Activated naive CD8-positive, alpha-beta T cell (primary cell): ENCODE measurements around the gene IP6K3.

ENCODE experiments used
- H3K27ac Mint-ChIP-seq: one replicate; pipeline ENCODE4 v1.8.0; 2021; ENCODE audit warnings: mixed read lengths
- H3K27me3 Mint-ChIP-seq: one replicate; pipeline ENCODE4 v1.8.0; 2021; ENCODE audit warnings: mixed read lengths
- H3K36me3 Mint-ChIP-seq: one replicate; pipeline ENCODE4 v1.8.0; 2021; ENCODE audit warnings: mixed read lengths
- H3K4me1 Mint-ChIP-seq: one replicate; pipeline ENCODE4 v1.8.0; 2021; ENCODE audit warnings: low read depth, mixed read lengths
- H3K4me3 Mint-ChIP-seq: one replicate; pipeline ENCODE4 v1.8.0; 2021; ENCODE audit warnings: mild to moderate bottlenecking, mixed read lengths
- H3K9me3 Mint-ChIP-seq: one replicate; pipeline ENCODE4 v1.8.0; 2021; ENCODE audit warnings: low read depth, mixed read lengths

The IP6K3 gene

DNA sequence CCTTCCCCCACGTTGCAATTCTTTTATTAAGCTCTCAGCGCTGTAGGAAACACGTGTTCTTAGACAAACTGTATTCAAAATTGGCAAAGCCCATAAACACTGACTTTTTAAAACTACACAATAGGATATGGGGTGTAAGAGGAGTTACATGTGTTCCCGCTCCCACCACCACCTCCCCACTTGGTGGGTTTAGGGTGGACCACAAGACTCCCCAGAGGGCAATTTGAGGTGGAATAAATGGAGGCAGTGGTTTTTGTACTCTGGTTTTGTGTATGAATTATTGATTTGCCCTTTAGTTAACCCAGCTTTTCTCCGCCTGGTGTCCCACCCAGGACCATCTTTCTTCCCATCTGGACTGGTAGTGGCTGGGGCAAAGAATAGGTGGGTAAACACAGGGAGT lies 38.9 kb downstream of the IP6K3 start:
- H3K27ac Mint-ChIP-seq = no peak overlapping the region
- no peak overlapping the region for H3K4me3 Mint-ChIP-seq

GRCh38 chr6:33705955-33706725 lies 40.6 kb downstream of the IP6K3 start:
- Mint-ChIP-seq H3K9me3 (no peaks in the 10 kb centered on the region), H3K4me3 (no peak overlapping the region), H3K27ac (peak overlapping the region; percentile 61), H3K4me1 (peaks cover 33% of the 10 kb centered on the region), H3K27me3 (no peaks in the 10 kb centered on the region), H3K36me3 (peaks cover 17% of the 10 kb centered on the region)

More for the DNA sequence above, 38.9 kb downstream of the IP6K3 start:
- peaks cover 37% of the 10 kb centered on the region for H3K4me1 Mint-ChIP-seq
- H3K36me3 Mint-ChIP-seq = peaks cover 17% of the 10 kb centered on the region
- no peaks in the 10 kb centered on the region for H3K27me3 Mint-ChIP-seq
- no peaks in the 10 kb centered on the region for H3K9me3 Mint-ChIP-seq

GRCh38 chr6:33705268-33705885 lies 41.3 kb downstream of the IP6K3 start:
- Mint-ChIP-seq H3K9me3 (no peaks in the 10 kb centered on the region), H3K4me3 (no peak overlapping the region), H3K27ac (no peak overlapping the region), H3K36me3 (peaks cover 16% of the 10 kb centered on the region), H3K27me3 (no peaks in the 10 kb centered on the region), H3K4me1 (peaks cover 28% of the 10 kb centered on the region)

- no peak overlapping the region for H3K4me3 Mint-ChIP-seq
- no peaks in the 10 kb centered on the region for H3K9me3 Mint-ChIP-seq
- no peak overlapping the region for H3K27ac Mint-ChIP-seq
- no peaks in the 10 kb centered on the region for H3K27me3 Mint-ChIP-seq
- peaks cover 10% of the 10 kb centered on the region for H3K36me3 Mint-ChIP-seq
- peaks cover 24% of the 10 kb centered on the region for H3K4me1 Mint-ChIP-seq
Measured at GRCh38 chr6:33704215-33705066, 42.3 kb downstream of the IP6K3 start.

DNA sequence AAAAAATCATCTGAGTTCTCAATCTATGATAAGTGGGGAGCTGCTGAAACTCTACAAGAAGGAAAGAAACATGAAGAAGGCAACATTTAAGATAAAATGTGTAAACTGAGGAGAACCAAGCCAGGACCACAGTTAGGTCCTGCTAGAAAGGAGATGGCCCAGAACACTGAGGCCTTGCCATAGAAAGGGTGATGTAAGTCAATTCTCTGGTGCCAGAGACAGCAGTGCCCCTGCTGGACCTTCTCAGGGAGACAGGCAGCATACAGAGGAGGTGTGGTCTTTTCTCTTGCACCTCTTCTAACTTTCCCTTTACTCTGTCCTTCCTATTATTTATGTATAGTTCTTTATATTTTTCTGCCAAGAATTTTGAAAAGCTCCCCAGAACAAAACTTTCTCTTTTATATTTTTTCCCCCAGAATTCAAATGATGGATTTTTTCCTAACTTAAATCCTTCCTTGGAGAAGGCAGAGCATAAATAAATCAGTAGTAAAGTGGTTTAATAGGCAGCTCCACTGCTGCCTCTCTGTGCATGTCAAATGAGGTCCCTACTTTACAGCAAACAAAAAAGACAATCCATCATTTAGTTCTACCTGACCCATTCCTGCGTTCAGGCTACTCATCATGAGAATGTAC lies 44.2 kb downstream of the IP6K3 start:
- H3K36me3 Mint-ChIP-seq = peaks cover 8% of the 10 kb centered on the region
- H3K4me1 Mint-ChIP-seq = peaks cover 20% of the 10 kb centered on the region
- H3K27me3 Mint-ChIP-seq = no peaks in the 10 kb centered on the region
- H3K27ac Mint-ChIP-seq = no peak overlapping the region
- H3K9me3 Mint-ChIP-seq = no peaks in the 10 kb centered on the region
- H3K4me3 Mint-ChIP-seq = no peak overlapping the region

GRCh38 chr6:33700391-33701050 lies 46.2 kb downstream of the IP6K3 start:
- no peaks in the 10 kb centered on the region for H3K9me3 Mint-ChIP-seq
- peaks cover 9% of the 10 kb centered on the region for H3K36me3 Mint-ChIP-seq
- H3K4me3 Mint-ChIP-seq = no peak overlapping the region
- peak overlapping the region; percentile 46 for H3K27ac Mint-ChIP-seq
- no peaks in the 10 kb centered on the region for H3K27me3 Mint-ChIP-seq
- peaks cover 38% of the 10 kb centered on the region for H3K4me1 Mint-ChIP-seq

GRCh38 chr6:33699739-33700138 lies 47.0 kb downstream of the IP6K3 start:
- Mint-ChIP-seq H3K4me3 (no peak overlapping the region), H3K27ac (peak overlapping the region; percentile 46), H3K36me3 (peaks cover 9% of the 10 kb centered on the region), H3K27me3 (no peaks in the 10 kb centered on the region), H3K9me3 (no peaks in the 10 kb centered on the region), H3K4me1 (peaks cover 46% of the 10 kb centered on the region)

DNA sequence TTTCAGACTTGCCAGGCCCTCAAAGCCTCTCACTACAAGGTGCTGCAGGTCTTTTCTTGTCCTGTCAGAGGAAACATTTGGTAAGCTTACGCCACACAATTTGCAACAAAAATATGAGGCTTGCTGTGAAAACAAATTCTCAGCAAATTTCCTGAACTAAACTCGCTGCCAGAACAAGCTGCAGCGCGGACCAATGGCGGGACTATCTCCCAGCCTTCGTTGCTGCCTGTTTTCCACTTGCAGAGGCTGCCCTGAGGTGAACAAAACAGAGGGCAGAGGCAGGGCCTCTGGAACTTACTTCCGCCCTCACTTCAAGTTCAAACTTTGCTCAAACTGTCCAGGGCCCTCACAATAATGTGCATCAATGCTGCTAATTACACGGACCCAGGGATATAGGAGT lies 47.6 kb downstream of the IP6K3 start:
- H3K36me3 Mint-ChIP-seq = peaks cover 7% of the 10 kb centered on the region
- no peaks in the 10 kb centered on the region for H3K9me3 Mint-ChIP-seq
- H3K27ac Mint-ChIP-seq = no peak overlapping the region
- no peaks in the 10 kb centered on the region for H3K27me3 Mint-ChIP-seq
- no peak overlapping the region for H3K4me3 Mint-ChIP-seq
- peaks cover 52% of the 10 kb centered on the region for H3K4me1 Mint-ChIP-seq

- Mint-ChIP-seq H3K4me1 (peaks cover 58% of the 10 kb centered on the region), H3K36me3 (peaks cover 9% of the 10 kb centered on the region), H3K27ac (peak overlapping the region; percentile 68), H3K4me3 (no peak overlapping the region), H3K27me3 (no peaks in the 10 kb centered on the region), H3K9me3 (no peaks in the 10 kb centered on the region)
Measured at GRCh38 chr6:33698494-33698893, 48.2 kb downstream of the IP6K3 start.

GRCh38 chr6:33697845-33698244 lies 48.9 kb downstream of the IP6K3 start:
- H3K36me3 Mint-ChIP-seq = peaks cover 10% of the 10 kb centered on the region
- no peaks in the 10 kb centered on the region for H3K27me3 Mint-ChIP-seq
- no peaks in the 10 kb centered on the region for H3K9me3 Mint-ChIP-seq
- H3K27ac Mint-ChIP-seq = peak overlapping the region; percentile 94
- H3K4me3 Mint-ChIP-seq = peak overlapping the region; percentile 6
- H3K4me1 Mint-ChIP-seq = peaks cover 65% of the 10 kb centered on the region

DNA sequence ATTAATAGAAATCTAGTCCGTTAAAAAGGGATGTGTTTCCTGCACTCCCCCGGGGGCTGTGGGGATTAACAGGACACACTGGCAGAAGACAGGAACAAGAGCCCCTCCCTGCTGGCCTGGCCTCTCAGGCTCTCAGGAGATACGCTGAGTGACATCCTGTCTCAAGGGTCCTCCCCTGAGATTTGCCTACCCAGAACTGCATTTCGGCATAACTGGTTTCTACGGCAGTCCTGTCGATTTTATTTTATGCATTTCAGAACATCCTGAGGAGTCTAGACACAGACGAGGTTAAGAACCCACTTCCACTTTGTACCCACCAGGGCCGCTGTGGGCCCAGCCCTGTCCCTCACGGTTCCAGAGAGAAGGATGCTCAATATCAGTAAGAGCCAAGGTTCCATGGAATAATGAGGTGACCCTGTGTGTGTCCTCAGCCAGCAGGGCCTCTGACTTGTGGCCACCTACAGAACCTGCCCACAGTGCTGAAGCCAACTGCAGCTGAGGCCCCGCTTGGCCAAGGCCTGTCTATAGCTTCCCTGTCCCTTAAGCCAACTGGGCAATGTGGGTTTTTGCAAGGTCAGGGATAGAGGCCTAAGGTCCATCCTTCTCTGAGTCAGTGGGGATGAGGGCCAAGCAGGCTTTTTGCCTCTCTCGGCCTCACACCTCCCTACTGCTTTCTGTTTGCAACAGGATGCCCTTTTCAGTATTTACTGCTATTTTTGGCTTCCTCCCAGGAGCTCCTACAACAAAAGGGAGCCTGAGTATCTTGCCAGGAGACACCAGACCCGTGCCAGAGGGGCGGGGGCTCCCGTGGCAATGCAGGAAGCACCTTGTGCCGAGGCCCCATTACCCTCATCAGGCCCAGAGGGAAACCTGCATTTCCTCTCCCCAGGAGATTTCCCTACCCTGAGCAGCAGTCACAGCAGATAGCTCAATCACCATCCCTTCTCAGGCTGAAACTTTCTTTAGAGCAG lies 49.9 kb downstream of the IP6K3 start:
- peak overlapping the region; percentile 61 for H3K4me3 Mint-ChIP-seq
- no peaks in the 10 kb centered on the region for H3K9me3 Mint-ChIP-seq
- H3K4me1 Mint-ChIP-seq = peaks cover 75% of the 10 kb centered on the region
- no peaks in the 10 kb centered on the region for H3K27me3 Mint-ChIP-seq
- peak overlapping the region; percentile 94 for H3K27ac Mint-ChIP-seq
- H3K36me3 Mint-ChIP-seq = peaks cover 14% of the 10 kb centered on the region

DNA sequence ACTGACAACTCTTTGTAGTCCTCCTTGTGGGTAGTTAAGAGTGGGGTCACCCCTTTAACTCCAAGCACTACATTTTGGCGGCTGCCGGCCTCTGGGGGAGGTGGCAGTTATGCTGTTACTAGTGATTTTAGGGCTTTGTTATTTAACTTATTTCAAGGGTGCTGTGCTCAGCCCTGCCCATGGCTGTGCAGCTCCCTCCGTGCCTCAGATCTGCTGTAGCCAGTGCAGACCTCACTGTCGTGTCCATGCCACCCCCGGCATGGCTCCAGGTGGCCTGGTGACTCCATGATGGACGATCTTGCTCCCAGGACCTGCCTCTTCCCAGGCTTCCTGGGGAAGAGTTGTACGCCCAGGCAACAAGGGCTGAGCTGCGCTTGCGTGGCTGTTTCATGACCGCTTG lies 50.6 kb downstream of the IP6K3 start:
- Mint-ChIP-seq H3K27me3 (no peaks in the 10 kb centered on the region), H3K4me1 (peaks cover 77% of the 10 kb centered on the region), H3K36me3 (peaks cover 14% of the 10 kb centered on the region), H3K4me3 (peak overlapping the region; percentile 61), H3K9me3 (no peaks in the 10 kb centered on the region), H3K27ac (peak overlapping the region; percentile 94)

DNA sequence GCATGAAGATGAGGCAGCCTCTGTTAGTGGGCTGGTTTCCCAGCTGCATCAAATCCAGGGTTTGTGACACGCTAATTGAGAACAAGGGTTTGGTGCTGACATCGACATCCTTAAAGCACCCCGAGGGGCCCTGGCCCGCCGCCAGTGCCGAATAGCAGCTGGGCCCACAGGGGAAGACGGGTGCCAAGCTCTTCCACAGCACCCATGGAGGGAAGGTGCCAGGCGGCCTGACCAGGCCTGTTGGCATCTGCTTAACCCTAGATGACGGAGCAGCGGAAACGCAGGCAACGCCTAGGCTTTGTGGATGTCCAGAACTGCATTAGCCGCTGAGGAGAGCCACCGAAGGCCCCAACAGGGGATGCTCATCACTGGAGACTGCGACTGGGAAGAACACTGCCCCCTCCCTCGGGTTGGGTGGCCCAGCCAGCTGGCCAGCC lies 51.2 kb downstream of the IP6K3 start:
- Mint-ChIP-seq H3K4me3 (no peak overlapping the region), H3K27me3 (no peaks in the 10 kb centered on the region), H3K27ac (peak overlapping the region; percentile 94), H3K4me1 (peaks cover 75% of the 10 kb centered on the region), H3K36me3 (peaks cover 14% of the 10 kb centered on the region), H3K9me3 (no peaks in the 10 kb centered on the region)
